Natural killer cell (primary cell): ENCODE results near the gene FSD2. TPM values are rescaled to one million over a fixed set of nuclear protein-coding genes. Genes with fewer than 3 reads are reported as not detected.

ENCODE experiments used
- ATAC-seq, 3 donors: fragments of 150-1000 bp in 2 of 3; fragments of 200-7000 bp in 1 of 3; cut with Tn5 transposase; 1 replicate in 1 of 3; 2 replicates in 2 of 3; pipeline ENCODE4 v1.10.0; 2021; ENCODE audit warnings: mild to moderate bottlenecking in 2 of 3, moderate library complexity in 2 of 3
- DNase-seq, 2 donors: peaks; one replicate each; pipeline versions ENCODE4 v3.0.0 to v3.0.0-alpha.2; 2013 to 2021; ENCODE audit warnings: mixed read lengths in 1 of 2
- H3K27ac ChIP-seq: one replicate; pipeline ENCODE4 v1.5.1; 2013; ENCODE audit warnings: mild to moderate bottlenecking, low read length
- H3K27me3 ChIP-seq: one replicate; pipeline ENCODE4 v1.6.1; 2013; ENCODE audit warnings: low read length; ENCODE audit not compliant: control insufficient read depth, insufficient read depth
- H3K36me3 ChIP-seq: one replicate; pipeline ENCODE4 v1.6.1; 2013; ENCODE audit warnings: low read length; ENCODE audit not compliant: control insufficient read depth, insufficient read depth
- H3K4me1 ChIP-seq: one replicate; pipeline ENCODE4 v1.6.1; 2013; ENCODE audit warnings: low read length; ENCODE audit not compliant: control insufficient read depth, insufficient read depth
- H3K4me3 ChIP-seq: one replicate; pipeline ENCODE4 v1.5.1; 2013; ENCODE audit warnings: low read length
- H3K9me3 ChIP-seq: one replicate; pipeline ENCODE4 v1.6.1; 2013; ENCODE audit warnings: low read length; ENCODE audit not compliant: control insufficient read depth, insufficient read depth
- H3K27ac Mint-ChIP-seq, 2 donors: one replicate each; pipeline ENCODE4 v1.8.0; 2022; ENCODE audit warnings: mild to moderate bottlenecking in 2 of 2, mixed read lengths in 2 of 2, moderate library complexity in 1 of 2
- H3K27me3 Mint-ChIP-seq, 2 donors: one replicate each; pipeline ENCODE4 v1.8.0; 2022; ENCODE audit warnings: low read depth in 2 of 2, mixed read lengths in 2 of 2
- H3K36me3 Mint-ChIP-seq: one replicate; pipeline ENCODE4 v1.8.0; 2022; ENCODE audit warnings: mixed read lengths
- H3K4me1 Mint-ChIP-seq, 2 donors: one replicate each; pipeline ENCODE4 v1.8.0; 2022; ENCODE audit warnings: mixed read lengths in 2 of 2
- H3K4me3 Mint-ChIP-seq: one replicate; pipeline ENCODE4 v1.8.0; 2022; ENCODE audit warnings: mild to moderate bottlenecking, moderate library complexity, mixed read lengths
- H3K9me3 Mint-ChIP-seq, 2 donors: one replicate each; pipeline ENCODE4 v1.8.0; 2022; ENCODE audit warnings: mixed read lengths in 2 of 2
- CTCF ChIP-seq: fragments of 200-600 bp; IDR thresholded peaks from one replicate; pipeline ENCODE4 v1.8.0; 2022; ENCODE audit warnings: antibody characterized with exemption
- WGBS: methylation state at CpG from one replicate; pipeline ENCODE4 v1.1.7; 2013; ENCODE audit warnings: missing lambda C conversion rate; ENCODE audit not compliant: insufficient coverage; 5-methylcytosine and 5-hydroxymethylcytosine counted together
- intact Hi-C: fragments of 100-400 bp; cut with micrococcal nuclease; formaldehyde crosslinking; loops from one replicate; pipeline ENCODE4 v1.14.2; 2022
- total RNA-seq, 4 donors: library from RNA; stranded (reverse); fragments of 120-200 nt in 1 of 4; gene quantifications; one replicate each; pipeline versions ENCODE4 v1.2.3 to v1.2.4, GENCODE V29; 2013 to 2022

FSD2 gene
- total RNA-seq, 3 donors from 2014 or later (not counting 1 experiment from before 2014, with no cell fraction given): not detected

- Histone ChIP-seq H3K4me3 (no peak overlapping the region), H3K36me3 (peaks cover 8% of the 10 kb centered on the region), H3K27ac (no peak overlapping the region), H3K27me3 (no peaks in the 10 kb centered on the region), H3K4me1 (no peaks in the 10 kb centered on the region), H3K9me3 (no peaks in the 10 kb centered on the region)
- no peaks in the 10 kb centered on the region for H3K36me3 Mint-ChIP-seq
- H3K9me3 Mint-ChIP-seq: no peaks in the 10 kb centered on the region
- TF ChIP-seq CTCF: no peak
- no peak for DNase-seq
- H3K4me1 Mint-ChIP-seq: no peaks in the 10 kb centered on the region
- ATAC-seq: no peak
- WGBS: 96% methylated on average over 11 of the region's 11 CpGs
- no peaks in the 10 kb centered on the region for H3K27me3 Mint-ChIP-seq
- intact Hi-C loops: no loop called here
- H3K27ac Mint-ChIP-seq: no peak overlapping the region
- H3K4me3 Mint-ChIP-seq: no peak overlapping the region
Observed at GRCh38 chr15:82730022-82730530, 75.8 kb downstream of the FSD2 start.

DNA sequence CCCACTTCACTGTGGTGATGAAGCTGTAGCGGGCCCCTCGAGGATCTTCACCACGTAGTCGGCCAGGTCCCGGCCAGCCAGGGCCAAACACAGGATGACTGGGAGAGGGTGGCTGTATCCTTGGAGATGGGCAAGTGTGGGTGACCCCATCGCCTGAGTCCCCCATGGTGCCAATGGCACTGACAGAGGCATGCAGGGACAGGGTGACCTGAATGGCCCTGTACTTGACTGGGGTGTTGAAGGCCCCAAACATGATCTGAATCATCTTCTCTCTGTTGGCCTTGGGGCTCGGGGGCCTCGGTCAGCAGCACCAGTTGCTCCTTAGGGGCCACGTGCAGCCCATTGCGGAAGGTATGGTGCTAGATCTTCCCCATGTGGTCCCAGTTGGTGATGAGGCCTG, 79.1 kb downstream of the FSD2 start:
- TF ChIP-seq CTCF: no peak
- no peak overlapping the region for H3K4me3 Mint-ChIP-seq
- WGBS: 96% methylated on average over 10 of the region's 10 CpGs

GRCh38 chr15:82715003-82715402, 90.9 kb downstream of the FSD2 start:
- no peak for TF ChIP-seq CTCF
- peaks cover 7% of the 10 kb centered on the region for H3K36me3 Mint-ChIP-seq
- H3K9me3 Mint-ChIP-seq: peaks cover 2 to 4% of the 10 kb centered on the region in 2 donors
- intact Hi-C loops: no loop called here
- peaks cover 5 to 6% of the 10 kb centered on the region in 2 donors for H3K4me1 Mint-ChIP-seq
- Histone ChIP-seq H3K9me3 (no peaks in the 10 kb centered on the region), H3K36me3 (no peaks in the 10 kb centered on the region), H3K4me1 (peaks cover 3% of the 10 kb centered on the region), H3K4me3 (no peak overlapping the region), H3K27me3 (no peaks in the 10 kb centered on the region), H3K27ac (no peak overlapping the region)
- H3K27ac Mint-ChIP-seq: no peak overlapping the region
- H3K4me3 Mint-ChIP-seq: no peak overlapping the region
- peaks cover 9 to 21% of the 10 kb centered on the region in 2 donors for H3K27me3 Mint-ChIP-seq
- ATAC-seq (no peak), DNase-seq (no peak)
- 87% methylated on average over 4 of the region's 4 CpGs for WGBS

More for the DNA sequence above, 79.1 kb downstream of the FSD2 start:
- DNase-seq: no peak
- Histone ChIP-seq H3K9me3 (no peaks in the 10 kb centered on the region), H3K4me3 (no peak overlapping the region), H3K4me1 (no peaks in the 10 kb centered on the region), H3K27ac (no peak overlapping the region), H3K27me3 (no peaks in the 10 kb centered on the region), H3K36me3 (no peaks in the 10 kb centered on the region)
- Mint-ChIP-seq H3K36me3 (no peaks in the 10 kb centered on the region), H3K27me3 (peaks cover 0 to 5% of the 10 kb centered on the region in 2 donors), H3K9me3 (no peaks in the 10 kb centered on the region), H3K27ac (no peak overlapping the region), H3K4me1 (no peaks in the 10 kb centered on the region)
- intact Hi-C loops: no loop called here
- no peak for ATAC-seq

DNA sequence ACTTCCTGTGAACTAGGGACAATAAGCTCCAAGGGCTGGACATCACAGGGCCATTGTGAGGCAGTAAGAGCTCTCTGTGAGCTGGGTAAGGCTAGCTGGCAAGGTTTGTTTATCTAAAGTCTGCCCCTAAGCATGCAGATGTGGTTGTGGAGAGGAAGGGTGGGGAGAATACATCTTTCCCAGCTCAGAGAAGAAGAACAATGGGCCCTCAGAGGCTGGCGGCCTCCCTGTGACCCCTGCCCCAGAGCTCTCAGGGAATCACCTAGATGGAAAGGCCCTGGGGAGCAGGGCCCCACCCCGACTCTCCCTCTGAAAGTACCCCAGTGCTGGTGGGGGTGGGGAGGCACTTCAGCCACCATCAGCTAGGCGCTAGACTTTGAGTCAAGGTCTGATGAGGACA, 91.9 kb downstream of the FSD2 start:
- 86% methylated on average over 3 of the region's 3 CpGs for WGBS
- peaks cover 1 to 18% of the 10 kb centered on the region in 2 donors for H3K27me3 Mint-ChIP-seq
- no peak overlapping the region for H3K4me3 Mint-ChIP-seq
- Histone ChIP-seq H3K27me3 (no peaks in the 10 kb centered on the region), H3K36me3 (no peaks in the 10 kb centered on the region), H3K4me3 (no peak overlapping the region), H3K4me1 (peaks cover 9% of the 10 kb centered on the region), H3K9me3 (no peaks in the 10 kb centered on the region), H3K27ac (no peak overlapping the region)
- intact Hi-C loops: no loop called here
- H3K36me3 Mint-ChIP-seq: peaks cover 7% of the 10 kb centered on the region
- ATAC-seq (no peak), DNase-seq (no peak)
- H3K27ac Mint-ChIP-seq: no peak overlapping the region
- TF ChIP-seq CTCF: no peak
- H3K4me1 Mint-ChIP-seq: peaks cover 5 to 6% of the 10 kb centered on the region in 2 donors
- H3K9me3 Mint-ChIP-seq: peaks cover 2 to 4% of the 10 kb centered on the region in 2 donors
